WTC11 (cell line): ENCODE results near the gene KRT6A.

Experiments
- CBFB ChIP-seq: sonication (generic); formaldehyde crosslinking; IDR thresholded peaks from 2 replicates; pipeline ENCODE4 v1.8.1; 2022; ENCODE audit warnings: mild to moderate bottlenecking, low read depth, missing genetic modification reagents
- CREB1 ChIP-seq: sonication (generic); formaldehyde crosslinking; IDR thresholded peaks from 2 replicates; pipeline ENCODE4 v1.8.0; 2023; ENCODE audit warnings: mild to moderate bottlenecking, missing genetic modification reagents
- ELF4 ChIP-seq: sonication (generic); formaldehyde crosslinking; IDR thresholded peaks from 2 replicates; pipeline ENCODE4 v1.8.1; 2022; ENCODE audit warnings: low read depth, mild to moderate bottlenecking, moderate library complexity, missing genetic modification reagents
- FOXK1 ChIP-seq: sonication (generic); formaldehyde crosslinking; IDR thresholded peaks from 2 replicates; pipeline ENCODE4 v1.8.0; 2022; ENCODE audit warnings: mild to moderate bottlenecking, moderate library complexity, missing genetic modification reagents
- JUN ChIP-seq: sonication (generic); formaldehyde crosslinking; IDR thresholded peaks from 2 replicates; pipeline ENCODE4 v1.8.0; 2023; ENCODE audit warnings: mild to moderate bottlenecking, missing genetic modification reagents
- NR1H2 ChIP-seq: sonication (generic); formaldehyde crosslinking; IDR thresholded peaks from 2 replicates; pipeline ENCODE4 v1.9.0; 2021; ENCODE audit warnings: mild to moderate bottlenecking, moderate library complexity, missing genetic modification reagents
- NR3C1 ChIP-seq: sonication (generic); formaldehyde crosslinking; conservative IDR thresholded peaks from 2 replicates; pipeline ENCODE4 v1.8.1; 2023; ENCODE audit warnings: low read depth, mild to moderate bottlenecking, missing genetic modification reagents
- SMAD3 ChIP-seq: sonication (generic); formaldehyde crosslinking; IDR thresholded peaks from 2 replicates; pipeline ENCODE4 v1.8.0; 2022; ENCODE audit warnings: missing genetic modification reagents, mild to moderate bottlenecking, borderline replicate concordance
- ZNF232 ChIP-seq: sonication (generic); formaldehyde crosslinking; IDR thresholded peaks from 2 replicates; pipeline ENCODE4 v1.8.0; 2022; ENCODE audit warnings: mild to moderate bottlenecking, missing genetic modification reagents
- TF ChIP-seq, protein P1 (sequence below): sonication (generic); formaldehyde crosslinking; IDR thresholded peaks from 2 replicates; pipeline ENCODE4 v1.8.0; 2022; ENCODE audit warnings: mild to moderate bottlenecking, missing genetic modification reagents
- TF ChIP-seq, protein P2 (sequence below): fragments of 200-600 bp; IDR thresholded peaks from 2 replicates; pipeline ENCODE4 v1.8.0; 2022; ENCODE audit warnings: antibody characterized with exemption
- TF ChIP-seq, protein P3 (sequence below): sonication (generic); formaldehyde crosslinking; IDR thresholded peaks from 2 replicates; pipeline ENCODE4 v1.8.1; 2022; ENCODE audit warnings: low read depth, mild to moderate bottlenecking, moderate library complexity, missing genetic modification reagents, borderline replicate concordance
- TF ChIP-seq, protein P4 (sequence below): sonication (generic); formaldehyde crosslinking; IDR thresholded peaks from 2 replicates; pipeline ENCODE4 v1.8.0; 2022; ENCODE audit warnings: mild to moderate bottlenecking, missing genetic modification reagents
- TF ChIP-seq, protein P5 (sequence below): sonication (generic); formaldehyde crosslinking; IDR thresholded peaks from 2 replicates; pipeline ENCODE4 v1.8.0; 2022; ENCODE audit warnings: mild to moderate bottlenecking, missing genetic modification reagents

DNA sequence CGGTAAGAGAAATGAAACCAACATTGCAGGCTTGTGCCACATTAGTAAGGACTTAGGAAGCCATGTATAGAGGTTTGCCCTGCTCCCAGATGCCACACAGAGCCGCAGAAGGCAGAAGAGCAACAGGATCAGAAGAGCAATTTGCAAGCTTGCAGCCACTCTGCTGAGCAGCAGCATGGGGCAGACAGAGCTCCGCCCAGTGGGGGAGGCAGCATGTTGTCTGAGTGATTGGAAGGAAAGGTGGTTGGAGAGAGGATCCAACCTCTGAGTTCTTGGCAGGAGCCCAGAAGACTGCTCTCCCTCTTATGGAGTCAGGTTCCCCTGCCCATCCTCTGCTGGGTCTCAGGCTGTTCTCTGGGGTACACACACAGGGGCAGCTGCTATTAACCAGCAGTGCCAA lies 2.3 kb upstream of the KRT6A start:
- no peak for TF ChIP-seq SMAD3 (CRISPR knock-in tag)
- TF ChIP-seq, protein P1, sequence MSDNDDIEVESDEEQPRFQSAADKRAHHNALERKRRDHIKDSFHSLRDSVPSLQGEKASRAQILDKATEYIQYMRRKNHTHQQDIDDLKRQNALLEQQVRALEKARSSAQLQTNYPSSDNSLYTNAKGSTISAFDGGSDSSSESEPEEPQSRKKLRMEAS (CRISPR knock-in tag), result no peak
- TF ChIP-seq, protein P2, sequence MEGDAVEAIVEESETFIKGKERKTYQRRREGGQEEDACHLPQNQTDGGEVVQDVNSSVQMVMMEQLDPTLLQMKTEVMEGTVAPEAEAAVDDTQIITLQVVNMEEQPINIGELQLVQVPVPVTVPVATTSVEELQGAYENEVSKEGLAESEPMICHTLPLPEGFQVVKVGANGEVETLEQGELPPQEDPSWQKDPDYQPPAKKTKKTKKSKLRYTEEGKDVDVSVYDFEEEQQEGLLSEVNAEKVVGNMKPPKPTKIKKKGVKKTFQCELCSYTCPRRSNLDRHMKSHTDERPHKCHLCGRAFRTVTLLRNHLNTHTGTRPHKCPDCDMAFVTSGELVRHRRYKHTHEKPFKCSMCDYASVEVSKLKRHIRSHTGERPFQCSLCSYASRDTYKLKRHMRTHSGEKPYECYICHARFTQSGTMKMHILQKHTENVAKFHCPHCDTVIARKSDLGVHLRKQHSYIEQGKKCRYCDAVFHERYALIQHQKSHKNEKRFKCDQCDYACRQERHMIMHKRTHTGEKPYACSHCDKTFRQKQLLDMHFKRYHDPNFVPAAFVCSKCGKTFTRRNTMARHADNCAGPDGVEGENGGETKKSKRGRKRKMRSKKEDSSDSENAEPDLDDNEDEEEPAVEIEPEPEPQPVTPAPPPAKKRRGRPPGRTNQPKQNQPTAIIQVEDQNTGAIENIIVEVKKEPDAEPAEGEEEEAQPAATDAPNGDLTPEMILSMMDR, result no peak
- no peak for TF ChIP-seq ELF4
- TF ChIP-seq NR1H2 (CRISPR knock-in tag), result no peak
- TF ChIP-seq, protein P3, sequence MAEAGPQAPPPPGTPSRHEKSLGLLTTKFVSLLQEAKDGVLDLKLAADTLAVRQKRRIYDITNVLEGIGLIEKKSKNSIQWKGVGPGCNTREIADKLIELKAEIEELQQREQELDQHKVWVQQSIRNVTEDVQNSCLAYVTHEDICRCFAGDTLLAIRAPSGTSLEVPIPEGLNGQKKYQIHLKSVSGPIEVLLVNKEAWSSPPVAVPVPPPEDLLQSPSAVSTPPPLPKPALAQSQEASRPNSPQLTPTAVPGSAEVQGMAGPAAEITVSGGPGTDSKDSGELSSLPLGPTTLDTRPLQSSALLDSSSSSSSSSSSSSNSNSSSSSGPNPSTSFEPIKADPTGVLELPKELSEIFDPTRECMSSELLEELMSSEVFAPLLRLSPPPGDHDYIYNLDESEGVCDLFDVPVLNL (CRISPR knock-in tag), result no peak
- no peak for TF ChIP-seq ZNF232
- TF ChIP-seq FOXK1 (CRISPR knock-in tag), result no peak
- TF ChIP-seq, protein P4, sequence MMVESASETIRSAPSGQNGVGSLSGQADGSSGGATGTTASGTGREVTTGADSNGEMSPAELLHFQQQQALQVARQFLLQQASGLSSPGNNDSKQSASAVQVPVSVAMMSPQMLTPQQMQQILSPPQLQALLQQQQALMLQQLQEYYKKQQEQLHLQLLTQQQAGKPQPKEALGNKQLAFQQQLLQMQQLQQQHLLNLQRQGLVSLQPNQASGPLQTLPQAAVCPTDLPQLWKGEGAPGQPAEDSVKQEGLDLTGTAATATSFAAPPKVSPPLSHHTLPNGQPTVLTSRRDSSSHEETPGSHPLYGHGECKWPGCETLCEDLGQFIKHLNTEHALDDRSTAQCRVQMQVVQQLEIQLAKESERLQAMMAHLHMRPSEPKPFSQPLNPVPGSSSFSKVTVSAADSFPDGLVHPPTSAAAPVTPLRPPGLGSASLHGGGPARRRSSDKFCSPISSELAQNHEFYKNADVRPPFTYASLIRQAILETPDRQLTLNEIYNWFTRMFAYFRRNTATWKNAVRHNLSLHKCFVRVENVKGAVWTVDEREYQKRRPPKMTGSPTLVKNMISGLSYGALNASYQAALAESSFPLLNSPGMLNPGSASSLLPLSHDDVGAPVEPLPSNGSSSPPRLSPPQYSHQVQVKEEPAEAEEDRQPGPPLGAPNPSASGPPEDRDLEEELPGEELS, result no peak
- TF ChIP-seq NR3C1 (CRISPR knock-in tag), result no peak
- TF ChIP-seq CREB1 (CRISPR knock-in tag), result no peak
- no peak for TF ChIP-seq CBFB (CRISPR knock-in tag)
- TF ChIP-seq, protein P5, sequence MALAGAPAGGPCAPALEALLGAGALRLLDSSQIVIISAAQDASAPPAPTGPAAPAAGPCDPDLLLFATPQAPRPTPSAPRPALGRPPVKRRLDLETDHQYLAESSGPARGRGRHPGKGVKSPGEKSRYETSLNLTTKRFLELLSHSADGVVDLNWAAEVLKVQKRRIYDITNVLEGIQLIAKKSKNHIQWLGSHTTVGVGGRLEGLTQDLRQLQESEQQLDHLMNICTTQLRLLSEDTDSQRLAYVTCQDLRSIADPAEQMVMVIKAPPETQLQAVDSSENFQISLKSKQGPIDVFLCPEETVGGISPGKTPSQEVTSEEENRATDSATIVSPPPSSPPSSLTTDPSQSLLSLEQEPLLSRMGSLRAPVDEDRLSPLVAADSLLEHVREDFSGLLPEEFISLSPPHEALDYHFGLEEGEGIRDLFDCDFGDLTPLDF (CRISPR knock-in tag), result no peak
- TF ChIP-seq JUN (CRISPR knock-in tag), result no peak
